ENCODE data around the gene TSPOAP1. TPM values are rescaled to one million over a fixed set of nuclear protein-coding genes. Genes with fewer than 3 reads are reported as not detected.

Gene TSPOAP1
- total RNA-seq, 1 experiment from 2014 or later, result 10.9 TPM

GRCh38 chr17:58337600-58338453, 9.2 kb upstream of the TSPOAP1 start:
- Mint-ChIP-seq H3K4me3 (0 out of 2 replicates have a peak overlapping the region, but pooled peaks have one; percentile 14), H3K9me3 (no peaks in the 10 kb centered on the region), H3K36me3 (no peaks in the 10 kb centered on the region), H3K27ac (peak overlapping the region; percentile 88), H3K4me1 (peaks cover 45% of the 10 kb centered on the region), H3K27me3 (ENCODE audit: low read depth) (no peaks in the 10 kb centered on the region; the same call in 1 of the 2 replicates)
- ChIA-PET CTCF (interaction anchor here (0.7 to 5.8 kb wide), 12 partner anchors 11 to 108 kb away, joined by 3 to 36 read pairs (median 6); partner anchors contain the start of genes RNF43, SUPT4H1 and TSPOAP1), POLR2A (interaction anchor here (0.6 to 5.3 kb wide), 11 partner anchors 10 to 805 kb away, joined by 3 to 61 read pairs (median 5); partner anchors contain the start of genes RNF43 and SUPT4H1)
- DNase-seq (ENCODE audit: low spot score) (peak; percentile 84), ATAC-seq (peak; percentile 84)
- no peak for TF ChIP-seq AR (CRISPR knock-in tag; IDR thresholded peaks at IDR 0.05)
- TF ChIP-seq NFATC4 (CRISPR knock-in tag; IDR thresholded peaks at IDR 0.05), result no peak
- TF ChIP-seq E2F1 (CRISPR knock-in tag; IDR thresholded peaks at IDR 0.05), result 0 out of 2 replicates have a peak, but pooled peaks have one; percentile 64
- peak; percentile 50; the same call in 1 of the 2 replicates for TF ChIP-seq CREB1 (CRISPR knock-in tag; IDR thresholded peaks at IDR 0.05)
- TF ChIP-seq ZNF396 (CRISPR knock-in tag; IDR thresholded peaks at IDR 0.05; ENCODE audit: borderline replicate concordance), result no peak
- no peak for TF ChIP-seq ZSCAN18 (CRISPR knock-in tag; IDR thresholded peaks at IDR 0.05)
- TF ChIP-seq MAX (CRISPR knock-in tag; IDR thresholded peaks at IDR 0.05), result peak; percentile 81
- peak; percentile 64 for TF ChIP-seq NFYB (CRISPR knock-in tag; conservative IDR thresholded peaks at IDR 0.05; ENCODE audit: low read depth)
- TF ChIP-seq E2F5 (CRISPR knock-in tag; IDR thresholded peaks at IDR 0.05), result peak; percentile 49; the same call in 1 of the 2 replicates

GRCh38 chr17:58337210-58337599, 8.6 kb upstream of the TSPOAP1 start:
- Mint-ChIP-seq H3K27ac (peak overlapping the region; percentile 88), H3K36me3 (no peaks in the 10 kb centered on the region), H3K27me3 (ENCODE audit: low read depth) (no peaks in the 10 kb centered on the region; the same call in 1 of the 2 replicates), H3K4me3 (0 out of 2 replicates have a peak overlapping the region, but pooled peaks have one; percentile 12), H3K9me3 (no peaks in the 10 kb centered on the region), H3K4me1 (peaks cover 47% of the 10 kb centered on the region)
- no peak for ATAC-seq
- TF ChIP-seq ZNF671 (CRISPR knock-in tag; IDR thresholded peaks at IDR 0.05) (no peak), ZNF423 (CRISPR knock-in tag; IDR thresholded peaks at IDR 0.05) (no peak), ESRRA (CRISPR knock-in tag; IDR thresholded peaks at IDR 0.05; ENCODE audit: borderline replicate concordance) (no peak), ZNF532 (CRISPR knock-in tag; IDR thresholded peaks at IDR 0.05; ENCODE audit: borderline replicate concordance) (0 out of 2 replicates have a peak, but pooled peaks have one; percentile 49), ATF1 (CRISPR knock-in tag; IDR thresholded peaks at IDR 0.05) (no peak), ELF4 (CRISPR knock-in tag; IDR thresholded peaks at IDR 0.05; ENCODE audit: low read depth) (no peak), STAT6 (CRISPR knock-in tag; conservative IDR thresholded peaks at IDR 0.05; ENCODE audit: low read depth) (no peak), ZNF121 (CRISPR knock-in tag; IDR thresholded peaks at IDR 0.05) (no peak)
- CTCF ChIA-PET, result interaction anchor here (0.6 to 5.8 kb wide), 10 partner anchors 10 to 80 kb away, joined by 3 to 36 read pairs (median 8); partner anchors contain the start of genes RNF43, SUPT4H1 and TSPOAP1
- POLR2A ChIA-PET, result interaction anchor here (0.6 to 5.3 kb wide), 8 partner anchors 10 to 677 kb away, joined by 3 to 61 read pairs (median 6); partner anchors contain the start of genes RNF43 and SUPT4H1
- no peak for DNase-seq (ENCODE audit: low spot score)

All from WTC11 (cell line).